GM21619 (cell line): ENCODE data around the gene CLCN4.
A peak's percentile ranks its signal among the peaks of the same experiment; 100 is the strongest.

Experiments used
- ATAC-seq: cut with Tn5 transposase; IDR thresholded peaks from one replicate; pipeline ENCODE4 v1.9.1; 2021; ENCODE audit not compliant: unreplicated experiment

The CLCN4 gene

DNA sequence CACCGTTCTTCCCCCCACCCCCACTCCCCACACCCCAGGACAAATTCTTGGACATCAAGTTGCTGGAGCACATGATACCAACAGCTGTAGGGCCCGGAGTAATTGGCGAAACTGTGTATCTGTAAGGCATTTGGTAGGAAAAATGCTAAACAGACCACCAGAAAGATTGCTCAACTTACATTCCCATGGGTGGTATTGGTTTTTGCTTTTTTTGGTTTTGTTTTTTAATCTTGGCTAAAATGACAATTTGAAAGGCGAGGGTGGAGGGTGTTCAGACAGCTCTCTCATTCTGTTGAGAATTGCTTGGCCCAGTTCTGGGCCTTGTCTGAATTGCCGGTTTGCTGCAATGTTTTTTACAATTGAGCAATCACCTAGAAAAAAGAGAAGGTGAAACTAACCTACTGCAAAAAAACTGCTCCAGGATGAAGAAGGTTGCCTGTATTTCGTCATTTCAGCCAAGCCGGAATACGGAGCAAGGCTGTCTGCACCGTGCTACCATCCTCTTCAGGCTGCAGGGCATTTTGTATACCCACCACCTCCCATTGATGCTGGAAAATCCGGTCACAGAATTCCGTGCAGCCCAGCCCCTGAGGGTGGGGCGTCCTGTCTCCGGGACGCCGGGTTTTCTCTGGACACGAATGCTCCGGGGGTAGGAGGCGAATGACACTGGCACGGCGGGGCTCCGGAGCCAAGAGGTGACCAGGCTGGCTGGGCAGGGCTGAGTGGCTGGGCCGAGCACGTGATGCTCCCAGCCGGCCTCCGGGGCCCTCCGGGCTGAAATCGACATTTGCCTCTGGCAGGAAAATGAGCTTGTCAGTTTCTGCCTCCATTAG lies at the start of gene CLCN4:
Gene CLCN4 (plus strand): TSS at position 777 of the 833 bp plus-strand sequence. CDS start 28,058 bp downstream, outside the sequence.
- ATAC-seq, result peak; percentile 48

- no peak for ATAC-seq
These were observed 49.3 kb upstream of the CLCN4 start for GRCh38 chrX:10107483-10107882.

GRCh38 chrX:10108288-10108687 lies 48.5 kb upstream of the CLCN4 start:
- no peak for ATAC-seq

- ATAC-seq, result no peak
These were observed 47.1 kb upstream of the CLCN4 start for GRCh38 chrX:10109695-10110094.

DNA sequence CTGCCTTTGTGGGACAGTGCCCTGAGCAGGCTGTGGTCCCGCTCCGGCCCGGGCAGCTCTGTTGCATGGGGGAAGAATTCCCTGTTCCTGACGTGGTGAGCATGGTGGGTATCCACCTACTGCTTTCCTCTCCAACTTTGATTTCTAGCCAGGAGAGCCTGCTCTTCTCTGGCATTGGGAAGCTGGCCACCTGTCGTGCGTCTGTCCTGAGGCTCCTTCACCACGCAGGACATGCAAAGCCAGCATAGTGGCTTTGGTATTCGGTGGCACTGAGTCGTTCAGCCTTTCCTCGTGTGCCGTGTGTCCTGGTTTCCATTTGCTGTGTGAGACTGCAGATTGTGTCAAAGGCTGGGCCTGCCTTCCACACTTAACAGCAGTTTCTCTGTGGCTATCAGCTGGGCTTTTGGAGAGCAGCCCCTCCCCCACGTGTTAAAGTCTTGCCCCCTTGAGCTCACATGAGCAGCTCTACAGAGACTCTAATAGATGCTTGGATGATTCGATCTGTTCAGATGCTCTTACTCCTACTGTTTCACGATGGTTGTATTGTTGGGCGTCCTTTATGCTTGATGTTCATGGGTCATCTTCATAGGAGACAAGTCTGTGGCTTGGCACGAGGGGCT lies 46.3 kb upstream of the CLCN4 start:
- ATAC-seq, result no peak

GRCh38 chrX:10110984-10111363 lies 45.8 kb upstream of the CLCN4 start:
- no peak for ATAC-seq

- no peak for ATAC-seq
These were observed 45.2 kb upstream of the CLCN4 start for GRCh38 chrX:10111364-10112148.

- peak; percentile 77 for ATAC-seq
These were observed 44.3 kb upstream of the CLCN4 start for GRCh38 chrX:10112510-10112909.

DNA sequence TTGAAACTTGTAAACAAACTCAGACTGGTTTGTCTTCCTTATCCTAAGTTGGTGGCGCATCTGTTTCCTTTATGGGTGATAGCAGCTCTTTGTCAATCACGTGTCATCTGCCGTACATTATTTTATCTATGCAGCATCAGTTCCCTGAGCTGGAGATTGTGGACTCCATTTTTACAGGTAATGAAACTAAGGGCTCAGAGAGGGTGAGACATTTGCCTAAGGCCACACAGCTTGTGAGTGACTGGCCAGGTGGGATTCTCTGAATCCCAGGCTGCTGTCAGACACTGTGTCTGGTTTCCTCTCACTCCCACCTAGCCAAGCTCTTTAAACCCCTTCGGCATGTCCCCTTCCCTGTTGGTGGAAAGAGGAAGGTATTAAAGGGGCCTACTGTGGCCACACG lies 41.7 kb upstream of the CLCN4 start:
- no peak for ATAC-seq

DNA sequence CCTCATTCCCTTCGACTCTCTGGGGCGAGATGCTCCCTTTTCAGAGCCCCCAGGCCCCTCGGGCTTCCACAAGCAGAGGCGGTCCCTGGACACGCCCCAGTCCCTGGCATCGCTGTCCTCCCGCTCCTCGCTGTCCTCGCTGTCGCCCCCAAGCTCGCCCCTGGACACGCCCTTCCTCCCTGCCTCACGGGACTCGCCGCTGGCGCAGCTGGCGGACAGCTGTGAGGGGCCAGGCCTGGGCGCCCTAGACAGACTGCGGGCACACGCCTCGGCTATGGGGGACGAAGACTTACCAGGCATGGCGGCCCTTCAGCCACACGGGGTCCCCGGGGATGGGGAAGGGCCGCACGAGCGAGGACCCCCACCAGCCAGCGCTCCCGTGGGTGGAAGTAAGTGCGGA lies 39.5 kb upstream of the CLCN4 start:
- ATAC-seq, result no peak

GRCh38 chrX:10117864-10118377 lies 38.9 kb upstream of the CLCN4 start:
- no peak for ATAC-seq

GRCh38 chrX:10118530-10118929 lies 38.2 kb upstream of the CLCN4 start:
- ATAC-seq, result no peak

DNA sequence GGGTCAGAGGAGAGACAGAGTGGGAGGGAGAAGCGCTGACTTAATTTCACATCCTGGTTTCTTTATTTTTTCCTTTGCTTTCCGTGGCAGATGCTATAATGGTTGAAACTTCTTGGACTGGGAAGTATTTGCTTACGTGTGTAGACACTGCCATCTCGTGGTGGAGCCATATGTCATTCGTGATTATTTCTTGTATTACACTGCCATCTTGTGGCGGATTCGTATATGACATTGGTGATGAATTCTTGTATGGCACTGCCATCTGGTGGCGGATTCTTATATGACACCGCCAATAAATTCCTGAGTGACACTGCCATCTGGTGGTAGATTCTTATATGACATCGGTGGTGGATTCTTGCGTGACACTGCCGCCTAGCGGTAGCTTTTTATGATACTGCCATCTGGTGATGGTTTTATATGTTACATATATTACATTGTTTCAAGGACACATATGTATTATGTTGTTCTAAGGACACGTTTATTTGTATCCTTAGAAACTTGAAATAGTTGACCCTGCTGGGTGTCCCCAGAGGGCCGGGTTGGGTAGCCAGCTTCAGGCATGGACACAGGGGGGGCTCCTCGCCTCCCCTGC lies 37.3 kb upstream of the CLCN4 start:
- ATAC-seq, result peak; percentile 45

DNA sequence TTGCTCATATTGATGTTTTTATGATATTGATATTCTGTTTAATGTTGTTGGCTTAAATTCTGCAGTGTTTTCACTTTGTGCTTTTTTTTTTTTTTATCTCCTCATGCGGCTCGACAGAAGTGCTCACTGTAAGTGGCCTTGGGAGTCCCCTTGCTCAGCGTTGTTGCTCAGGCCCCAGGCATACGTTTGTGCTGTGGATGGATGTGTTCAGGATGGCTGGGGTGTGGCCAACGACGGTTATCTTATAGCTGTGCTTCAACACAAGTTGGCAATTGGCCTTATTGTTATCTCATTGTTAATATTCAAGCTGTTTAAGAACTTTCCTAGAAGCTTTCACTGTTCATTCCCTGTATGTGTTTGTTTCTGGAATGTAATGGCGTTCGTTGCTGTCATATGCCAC lies 36.4 kb upstream of the CLCN4 start:
- ATAC-seq, result no peak

DNA sequence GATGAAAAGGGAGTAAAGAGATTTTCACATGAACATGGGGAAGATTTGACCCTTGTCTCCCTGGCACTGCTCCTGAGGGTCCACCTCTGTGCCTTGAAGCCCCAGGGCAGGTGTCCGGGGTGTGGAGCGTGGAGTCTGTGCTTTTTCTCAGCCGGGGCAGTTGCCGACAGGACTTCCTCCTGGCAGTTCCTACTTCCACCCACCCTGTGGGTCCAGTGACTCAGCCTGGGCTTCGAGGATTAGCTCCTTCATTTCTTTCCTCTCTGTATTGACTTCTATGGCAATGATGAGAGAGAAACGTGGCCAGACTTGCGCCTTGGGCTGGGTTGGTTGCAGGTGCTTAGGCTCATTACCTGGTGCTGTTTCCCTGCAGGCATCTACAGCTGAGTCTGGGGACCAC lies 35.9 kb upstream of the CLCN4 start:
- ATAC-seq, result no peak

DNA sequence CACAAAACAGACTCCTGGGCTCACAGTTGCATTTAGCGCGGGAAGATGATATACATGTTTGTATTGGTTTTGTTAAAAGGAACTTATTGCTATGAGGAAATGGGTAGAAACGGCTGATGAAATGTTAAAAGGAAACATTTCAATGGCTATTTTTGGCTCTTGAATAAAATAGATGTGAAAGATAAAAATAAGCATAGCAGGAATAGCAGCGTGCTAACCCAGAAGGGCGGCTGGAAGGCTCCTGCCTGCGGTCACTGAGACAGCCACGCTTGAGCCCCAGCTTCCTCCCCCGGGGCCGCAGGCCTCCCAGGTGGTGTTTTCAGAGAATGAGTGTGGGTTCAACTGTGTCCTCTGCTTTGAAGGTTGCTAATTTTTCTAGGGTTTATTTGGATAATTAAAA lies 35.0 kb upstream of the CLCN4 start:
- peak; percentile 80 for ATAC-seq

GRCh38 chrX:10124506-10125247 lies 32.1 kb upstream of the CLCN4 start:
- no peak for ATAC-seq

- no peak for ATAC-seq
These were observed 31.5 kb upstream of the CLCN4 start for GRCh38 chrX:10125248-10125615.

DNA sequence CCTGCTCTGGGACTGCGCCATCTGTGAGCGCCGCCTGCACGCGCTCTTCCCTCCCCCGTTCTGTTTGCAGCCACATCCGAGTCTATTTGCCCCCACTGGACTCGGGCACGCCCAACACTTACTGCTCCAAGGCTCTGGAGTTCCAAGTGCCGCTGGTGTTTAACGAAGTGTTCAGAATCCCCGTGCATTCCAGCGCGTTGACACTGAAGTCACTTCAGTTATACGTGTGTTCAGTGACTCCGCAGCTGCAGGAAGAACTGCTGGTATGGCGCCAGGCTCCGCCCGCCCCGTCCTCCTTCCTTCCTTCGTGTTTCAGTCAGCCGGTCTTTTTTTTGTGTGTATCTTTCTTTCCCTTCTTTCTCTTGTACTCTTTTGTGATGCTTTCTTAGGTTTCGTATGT lies 30.7 kb upstream of the CLCN4 start:
- ATAC-seq, result no peak

DNA sequence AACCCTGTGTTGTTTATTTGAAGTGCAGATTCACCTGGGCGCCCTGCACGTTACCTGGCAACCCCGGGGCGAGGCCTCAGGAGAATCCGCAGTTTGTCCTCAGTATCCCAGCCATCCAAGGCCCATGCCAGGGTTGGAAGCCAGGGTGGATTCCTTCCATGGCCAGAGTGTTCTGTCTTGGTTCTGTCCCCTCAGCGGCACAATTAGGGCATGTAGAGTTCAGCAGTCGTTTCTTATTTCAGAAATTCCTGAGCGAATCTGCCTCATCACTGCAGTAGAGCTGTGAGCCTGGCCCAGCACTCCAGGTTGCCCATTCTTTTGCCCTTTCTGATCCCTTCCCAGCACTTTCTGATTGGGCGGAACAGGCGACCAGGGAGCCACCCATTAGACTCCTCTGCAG lies 29.9 kb upstream of the CLCN4 start:
- no peak for ATAC-seq

GRCh38 chrX:10128386-10128785 lies 28.4 kb upstream of the CLCN4 start:
- ATAC-seq, result no peak
